H1 (cell line): ENCODE measurements around the gene PGLYRP1. TPM values are rescaled to one million over a fixed set of nuclear protein-coding genes. Genes with fewer than 3 reads are reported as not detected.

Experiments
- CTCF ChIA-PET: fragments of 300-600 bp; sonication (Branson Sonifier 250); formaldehyde crosslinking; loops from one replicate; lab custom pipeline; 2021; ENCODE audit not compliant: partially characterized antibody; lab: Charles Lee
- POLR2A ChIA-PET: fragments of 300-600 bp; sonication (Branson Sonifier 250); formaldehyde crosslinking; loops from one replicate; lab custom pipeline; 2021; ENCODE audit warnings: inconsistent platforms; ENCODE audit not compliant: partially characterized antibody; lab: Charles Lee
- DNase-seq, 2 experiments: peaks; one replicate each; pipeline versions ENCODE4 v3.0.0 to v3.0.0-alpha.2; 2010 to 2022; ENCODE audit warnings: low spot score in 2 of 2, low read depth in 1 of 2, mixed read lengths in 1 of 2
- FAIRE-seq: peaks from 2 replicates; lab custom pipeline; 2011; peaks lifted over from hg19 to GRCh38; lab: Jason Lieb, UNC
- H2AFZ ChIP-seq: 2 replicates; pipeline ENCODE4 v1.8.1; 2012; ENCODE audit warnings: low read length, inconsistent platforms
- H2AK5ac ChIP-seq: 2 replicates; pipeline ENCODE4 v1.6.1; 2013; ENCODE audit warnings: low read depth, low read length
- H2BK120ac ChIP-seq: replicated peaks from 2 replicates; pipeline ENCODE3; 2013; ENCODE audit warnings: low read depth, low read length, inconsistent platforms
- H2BK12ac ChIP-seq: 2 replicates; pipeline ENCODE4 v1.6.1; 2013; ENCODE audit warnings: low read depth, low read length
- H2BK15ac ChIP-seq: 2 replicates; pipeline ENCODE4 v1.6.1; 2013; ENCODE audit warnings: low read length
- H2BK20ac ChIP-seq: 2 replicates; pipeline ENCODE4 v1.6.1; 2013; ENCODE audit warnings: low read length
- H2BK5ac ChIP-seq: 2 replicates; pipeline ENCODE4 v1.6.1; 2013; ENCODE audit warnings: low read depth, low read length
- H3K14ac ChIP-seq: 2 replicates; pipeline ENCODE4 v1.6.1; 2013; ENCODE audit warnings: inconsistent platforms; ENCODE audit not compliant: insufficient read length
- H3K18ac ChIP-seq: 2 replicates; pipeline ENCODE4 v1.6.1; 2013; ENCODE audit warnings: low read length; ENCODE audit errors: extremely low read depth
- H3K23ac ChIP-seq: 2 replicates; pipeline ENCODE4 v1.6.1; 2013; ENCODE audit warnings: inconsistent platforms; ENCODE audit not compliant: insufficient read length
- H3K23me2 ChIP-seq: 2 replicates; pipeline ENCODE4 v1.6.1; 2013; ENCODE audit warnings: low read depth, low read length
- H3K27ac ChIP-seq: 2 replicates; pipeline ENCODE4 v1.6.1; 2011; ENCODE audit warnings: low read depth, low read length, inconsistent platforms
- H3K27me3 ChIP-seq, 4 experiments: replicated peaks in 1 of 4; 1 replicate in 1 of 4; 2 replicates in 3 of 4; pipeline versions ENCODE4 v1.6.1 to v1.8.1; 2011 to 2013; ENCODE audit warnings: low read length in 3 of 4, mild to moderate bottlenecking in 3 of 4, inconsistent platforms in 2 of 4, mixed read lengths in 2 of 4, moderate library complexity in 1 of 4; ENCODE audit not compliant: control insufficient read depth in 3 of 4, insufficient read depth in 3 of 4; ENCODE audit errors: extremely low read depth in 1 of 4
- H3K36me3 ChIP-seq, 4 experiments: 2 replicates each; pipeline versions ENCODE4 v1.6.1 to v1.8.1; 2011 to 2013; ENCODE audit warnings: mild to moderate bottlenecking in 4 of 4, low read length in 3 of 4, moderate library complexity in 2 of 4, control low read depth in 1 of 4, inconsistent platforms in 1 of 4; ENCODE audit not compliant: insufficient read depth in 4 of 4, control insufficient read depth in 2 of 4
- H3K4ac ChIP-seq: replicated peaks from 2 replicates; pipeline ENCODE3; 2013; ENCODE audit warnings: low read length, low read depth, mixed read lengths, inconsistent platforms; ENCODE audit not compliant: insufficient read length
- H3K4me1 ChIP-seq, 4 experiments: replicated peaks in 1 of 4; 1 replicate in 1 of 4; 2 replicates in 3 of 4; pipeline versions ENCODE4 v1.6.1 to v1.8.1; 2011 to 2013; ENCODE audit warnings: low read length in 3 of 4, inconsistent platforms in 2 of 4, mixed read lengths in 1 of 4; ENCODE audit not compliant: insufficient read depth in 4 of 4, control insufficient read depth in 3 of 4
- H3K4me2 ChIP-seq, 2 experiments: 2 replicates each; pipeline versions ENCODE4 v1.6.1 to v1.8.1; 2011 to 2013; ENCODE audit warnings: low read depth in 2 of 2, low read length in 2 of 2, control low read depth in 1 of 2, inconsistent platforms in 1 of 2, mild to moderate bottlenecking in 1 of 2; ENCODE audit not compliant: insufficient read depth in 1 of 2
- H3K4me3 ChIP-seq, 4 experiments: fragments of 200-600, 300-600 bp in 1 of 4; sonication (generic), shearing (Covaris generic), sonication (Bioruptor Twin) in 1 of 4; 2 replicates each; pipeline versions ENCODE4 v1.5.1 to v1.8.1; 2011 to 2016; ENCODE audit warnings: low read length in 4 of 4, low read depth in 3 of 4, control low read depth in 2 of 4, inconsistent platforms in 2 of 4, mild to moderate bottlenecking in 2 of 4, mixed read lengths in 1 of 4, moderate library complexity in 1 of 4; ENCODE audit not compliant: insufficient read depth in 2 of 4; ENCODE audit errors: extremely low read depth in 1 of 4
- H3K56ac ChIP-seq: replicated peaks from 2 replicates; pipeline ENCODE3; 2013; ENCODE audit warnings: low read depth, mild to moderate bottlenecking, mixed read lengths, low read length, inconsistent platforms; ENCODE audit not compliant: insufficient read length
- H3K79me1 ChIP-seq: 2 replicates; pipeline ENCODE4 v1.6.1; 2013; ENCODE audit warnings: low read depth, low read length, control low read depth
- H3K79me2 ChIP-seq, 2 experiments: 2 replicates each; pipeline versions ENCODE4 v1.6.1 to v1.8.1; 2012 to 2013; ENCODE audit warnings: low read length in 2 of 2, mild to moderate bottlenecking in 2 of 2, inconsistent platforms in 1 of 2; ENCODE audit not compliant: insufficient read depth in 2 of 2, control insufficient read depth in 1 of 2
- H3K9ac ChIP-seq, 4 experiments: replicated peaks in 1 of 4; 1 replicate in 1 of 4; 2 replicates in 3 of 4; pipeline versions ENCODE4 v1.6.1 to v1.8.1; 2011 to 2013; ENCODE audit warnings: low read depth in 3 of 4, low read length in 3 of 4, control low read depth in 2 of 4, mild to moderate bottlenecking in 2 of 4, moderate library complexity in 2 of 4, inconsistent platforms in 1 of 4; ENCODE audit errors: extremely low read depth in 1 of 4
- H3K9me3 ChIP-seq, 2 experiments: 2 replicates each; pipeline versions ENCODE4 v1.6.1 to v1.8.1; 2012 to 2013; ENCODE audit warnings: mild to moderate bottlenecking in 2 of 2, moderate library complexity in 2 of 2, control low read depth in 1 of 2, inconsistent platforms in 1 of 2, low read depth in 1 of 2, low read length in 1 of 2, mixed read lengths in 1 of 2; ENCODE audit not compliant: insufficient read depth in 2 of 2
- H4K20me1 ChIP-seq, 2 experiments: replicated peaks in 1 of 2; 2 replicates each; pipeline versions ENCODE3 to v1.8.1; 2011 to 2013; ENCODE audit warnings: inconsistent platforms in 2 of 2, low read length in 2 of 2, mild to moderate bottlenecking in 1 of 2; ENCODE audit not compliant: insufficient read depth in 2 of 2, control insufficient read depth in 1 of 2
- H4K5ac ChIP-seq: 2 replicates; pipeline ENCODE4 v1.6.1; 2013; ENCODE audit warnings: low read length, low read depth, mixed read lengths, inconsistent platforms; ENCODE audit not compliant: insufficient read length
- H4K8ac ChIP-seq: 2 replicates; pipeline ENCODE4 v1.8.0; 2013; ENCODE audit warnings: mild to moderate bottlenecking, moderate library complexity, low read length, inconsistent platforms; ENCODE audit not compliant: insufficient read depth; ENCODE audit errors: extremely low read depth
- H4K91ac ChIP-seq: replicated peaks from 2 replicates; pipeline ENCODE3; 2013; ENCODE audit warnings: low read length, mixed read lengths, inconsistent platforms; ENCODE audit not compliant: insufficient read length
- CREB1 ChIP-seq: IDR thresholded peaks from 2 replicates; pipeline ENCODE4 v1.6.1; 2012; ENCODE audit warnings: inconsistent platforms
- KDM5A ChIP-seq: fragments of 200-600 bp; IDR thresholded peaks from 2 replicates; pipeline ENCODE4 v1.7.1; 2012; ENCODE audit warnings: mild to moderate bottlenecking, low read length, inconsistent platforms, mixed read lengths
- WGBS, 2 experiments: shearing (Covaris generic) in 1 of 2; methylation state at CpG; one replicate each; pipeline versions ENCODE4 v1.1.6 to v1.1.7; 2013 to 2015; ENCODE audit warnings: low lambda C conversion rate in 2 of 2, mixed read lengths in 2 of 2, inconsistent platforms in 1 of 2, low coverage in 1 of 2, missing lambda C conversion rate in 1 of 2; ENCODE audit not compliant: insufficient replicate concordance in 2 of 2, insufficient coverage in 1 of 2, insufficient read length in 1 of 2; ENCODE audit errors: extremely low coverage in 1 of 2, missing lambda C conversion rate in 1 of 2; 5-methylcytosine and 5-hydroxymethylcytosine counted together
- polyA plus RNA-seq, 7 experiments: library from polyadenylated mRNA; depleted of rRNA in 3 of 7; stranded (reverse) in 5 of 7; unstranded in 2 of 7; fragments of >200 nt in 5 of 7; fragments of 200-250 nt in 2 of 7; gene quantifications; 1 replicate in 5 of 7; 2 replicates in 1 of 7; 4 replicates in 1 of 7; pipeline versions ENCODE4 v1.2.1 to v1.2.3, GENCODE V29; 2011 to 2013; ENCODE audit warnings: missing spikeins in 2 of 7, mixed read lengths in 2 of 7
- total RNA-seq: library from RNA; stranded (reverse); fragmentation: NEBNext Ultra II Directional; extraction: Animal tissue kit (Norgen Biotek cat#: 25700); gene quantifications from 2 replicates; pipeline ENCODE4 v1.2.1, GENCODE V29; 2021
- TF ChIP-seq, protein P1 (sequence below): IDR thresholded peaks from 2 replicates; pipeline ENCODE4 v1.6.1; 2011; ENCODE audit warnings: low read length, improper control_type of control experiment

The PGLYRP1 gene
- total and polyA plus RNA-seq, 2 of the 8 experiments (the other 6 are each of a cell fraction or from before 2014, with no cell fraction given) = not detected

DNA sequence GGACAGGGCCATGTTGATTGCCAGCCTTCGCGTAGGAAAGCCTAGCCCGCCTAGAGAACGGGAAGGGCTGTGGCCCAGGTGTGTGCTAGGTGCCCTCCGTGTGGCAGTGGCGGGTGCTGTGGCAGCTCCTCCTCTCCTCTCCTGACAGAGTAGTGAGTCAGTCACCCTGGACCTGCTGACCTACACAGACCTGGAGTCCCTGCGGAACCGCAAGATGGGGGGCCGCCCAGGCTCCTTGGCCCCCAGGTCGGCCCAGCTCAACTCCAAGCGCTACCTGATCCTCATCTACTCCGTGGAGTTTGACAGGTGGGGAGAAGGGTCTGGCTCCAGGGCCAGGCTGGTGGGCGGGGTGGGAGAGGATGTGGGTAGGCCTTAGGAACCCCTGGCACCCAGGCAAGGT, 16.4 kb downstream of the PGLYRP1 start:
- no peaks in the 10 kb centered on the region for H3K9me3 ChIP-seq
- no peak overlapping the region for H4K91ac ChIP-seq
- no peak overlapping the region for H2BK20ac ChIP-seq
- H2AK5ac ChIP-seq = no peak overlapping the region
- no peak overlapping the region for H3K14ac ChIP-seq
- peaks cover 0 to 9% (median 0%) of the 10 kb centered on the region in 4 experiments; a peak in 4 of 8 replicates for H3K36me3 ChIP-seq
- H3K79me1 ChIP-seq = no peaks in the 10 kb centered on the region; the same call in 1 of the 2 replicates
- no peak overlapping the region for H2BK5ac ChIP-seq
- H2BK120ac ChIP-seq = no peak overlapping the region
- WGBS, 2 experiments = 94% methylated on average over 11 of the region's 13 CpGs; no CpG with 5 or more reads in 1 of the 2 experiments
- peaks cover 7 to 8% of the 10 kb centered on the region in 2 experiments for H4K20me1 ChIP-seq
- ChIA-PET CTCF (interaction anchor here (0.6 to 1.5 kb wide), 7 partner anchors 11 to 225 kb away, joined by 3 to 5 read pairs (median 3); no protein-coding TSS in a partner anchor), POLR2A (interaction anchor here (1.3 to 1.5 kb wide), 2 partner anchors 11 to 78 kb away, joined by 3 to 4 read pairs; partner anchors contain the start of gene CCDC61)
- H3K4me1 ChIP-seq = peaks cover 0 to 2% (median 1%) of the 10 kb centered on the region in 4 experiments; a peak in 2 of 7 replicates
- H2BK12ac ChIP-seq = no peak overlapping the region
- no peak overlapping the region for H3K23ac ChIP-seq
- H3K9ac ChIP-seq = no peak overlapping the region
- H3K4me3 ChIP-seq = no peak overlapping the region
- H2BK15ac ChIP-seq = no peak overlapping the region
- H3K27ac ChIP-seq = no peak overlapping the region
- no peak for DNase-seq
- H3K56ac ChIP-seq = no peak overlapping the region
- H3K18ac ChIP-seq = no peak overlapping the region
- H4K5ac ChIP-seq = no peak overlapping the region
- H3K23me2 ChIP-seq = no peaks in the 10 kb centered on the region
- H3K4ac ChIP-seq = no peak overlapping the region
- TF ChIP-seq, protein P1, sequence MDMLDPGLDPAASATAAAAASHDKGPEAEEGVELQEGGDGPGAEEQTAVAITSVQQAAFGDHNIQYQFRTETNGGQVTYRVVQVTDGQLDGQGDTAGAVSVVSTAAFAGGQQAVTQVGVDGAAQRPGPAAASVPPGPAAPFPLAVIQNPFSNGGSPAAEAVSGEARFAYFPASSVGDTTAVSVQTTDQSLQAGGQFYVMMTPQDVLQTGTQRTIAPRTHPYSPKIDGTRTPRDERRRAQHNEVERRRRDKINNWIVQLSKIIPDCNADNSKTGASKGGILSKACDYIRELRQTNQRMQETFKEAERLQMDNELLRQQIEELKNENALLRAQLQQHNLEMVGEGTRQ = no peak
- no peak for TF ChIP-seq CREB1
- no peak for TF ChIP-seq KDM5A
- FAIRE-seq = no peak
- H3K79me2 ChIP-seq = no peaks in the 10 kb centered on the region
- H3K4me2 ChIP-seq = no peak overlapping the region
- H4K8ac ChIP-seq = no peak overlapping the region
- H3K27me3 ChIP-seq = no peaks in the 10 kb centered on the region
- H2AFZ ChIP-seq = no peak overlapping the region
